MM.1S (cell line): Measurements from ENCODE around the gene HNRNPLL.

Experiments used
- CTCF ChIP-seq: fragments of 300-600 bp; sonication (generic); IDR thresholded peaks from 2 replicates; pipeline ENCODE4 v1.5.1; 2016; ENCODE audit warnings: antibody characterized with exemption, low read length, mixed read lengths
- EZH2 ChIP-seq: fragments of 300-600 bp; sonication (generic); optimal IDR thresholded peaks from 2 replicates; pipeline ENCODE3; 2017; ENCODE audit warnings: low read depth, mild to moderate bottlenecking, antibody characterized with exemption, low read length, mixed read lengths
- EZH2phosphoT487 ChIP-seq: fragments of 300-600 bp; sonication (generic); IDR thresholded peaks from 2 replicates; pipeline ENCODE4 v1.6.1; 2018; ENCODE audit warnings: antibody characterized with exemption, low read length

DNA sequence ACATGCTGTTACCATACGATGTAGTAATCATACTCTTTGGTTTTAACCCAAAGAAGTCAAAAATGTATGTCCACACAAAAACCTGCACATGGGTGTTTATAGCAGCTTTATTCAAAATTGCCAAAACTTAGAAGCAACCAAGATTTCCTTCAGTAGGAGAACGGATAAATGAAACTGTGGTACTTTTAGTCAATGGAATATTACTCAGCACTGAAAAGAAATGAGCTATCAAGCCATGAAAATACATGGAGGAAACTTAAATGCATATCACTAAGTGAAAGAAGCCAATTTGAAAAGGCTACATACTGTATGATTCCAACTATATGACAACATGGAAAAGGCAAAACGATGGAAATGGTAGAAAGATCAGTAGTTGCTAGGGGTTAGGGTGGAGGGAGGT is 86.6 kb downstream of the HNRNPLL start:
- no peak for TF ChIP-seq EZH2phosphoT487
- TF ChIP-seq EZH2, result no peak
- no peak for TF ChIP-seq CTCF
